Bone marrow (tissue), 2 donors: ENCODE measurements around the gene ENSA.
"Not testable (repeated sequence)": the region's sequence is repeated elsewhere in the genome, so short reads cannot be mapped to it uniquely, and the experiment has no call there.

Experiments
- DNase-seq, 2 donors: peaks; one replicate each; lab custom pipeline; 2025; lab: John Stamatoyannopoulos, UW

The ENSA gene

GRCh38 chr1:150580966-150581365 is 48.4 kb downstream of the ENSA start:
- DNase-seq = not testable (repeated sequence)

- no peak for DNase-seq
Measured at GRCh38 chr1:150579945-150580642, 49.3 kb downstream of the ENSA start.

- peak; percentile 83 to 96 for DNase-seq
Measured at GRCh38 chr1:150579110-150579944, 50.1 kb downstream of the ENSA start, which contains the start of gene MCL1. MCL1 (minus strand) TSS chr1:150579610; CDS start chr1:150579530, 80 bp downstream.

GRCh38 chr1:150578272-150579109 is 50.9 kb downstream of the ENSA start:
- DNase-seq = peak; percentile 55 to 84

GRCh38 chr1:150577557-150578271 is 51.7 kb downstream of the ENSA start:
- DNase-seq = no peak

GRCh38 chr1:150576794-150577556 is 52.4 kb downstream of the ENSA start:
- no peak for DNase-seq

- no peak for DNase-seq
Measured at GRCh38 chr1:150576367-150576711, 53.1 kb downstream of the ENSA start.

GRCh38 chr1:150575518-150576366 is 53.7 kb downstream of the ENSA start:
- DNase-seq = no peak

- no peak for DNase-seq
Measured at GRCh38 chr1:150575072-150575489, 54.3 kb downstream of the ENSA start.

- no peak for DNase-seq
Measured at GRCh38 chr1:150574260-150575071, 54.9 kb downstream of the ENSA start.

- not testable (repeated sequence) for DNase-seq
Measured at GRCh38 chr1:150573648-150574071, 55.8 kb downstream of the ENSA start.

GRCh38 chr1:150572918-150573647 is 56.3 kb downstream of the ENSA start:
- DNase-seq = no peak
